Measurements from ENCODE around the gene HSPA1B.
A peak's percentile ranks its signal among the peaks of the same experiment; 100 is the strongest.
"Not testable (repeated sequence)": the region's sequence is repeated elsewhere in the genome, so short reads cannot be mapped to it uniquely, and the experiment has no call there.

The HSPA1B gene

GRCh38 chr6:31829633-31830283 lies 2.2 kb downstream of the HSPA1B start:
- no peak for DNase-seq

DNA sequence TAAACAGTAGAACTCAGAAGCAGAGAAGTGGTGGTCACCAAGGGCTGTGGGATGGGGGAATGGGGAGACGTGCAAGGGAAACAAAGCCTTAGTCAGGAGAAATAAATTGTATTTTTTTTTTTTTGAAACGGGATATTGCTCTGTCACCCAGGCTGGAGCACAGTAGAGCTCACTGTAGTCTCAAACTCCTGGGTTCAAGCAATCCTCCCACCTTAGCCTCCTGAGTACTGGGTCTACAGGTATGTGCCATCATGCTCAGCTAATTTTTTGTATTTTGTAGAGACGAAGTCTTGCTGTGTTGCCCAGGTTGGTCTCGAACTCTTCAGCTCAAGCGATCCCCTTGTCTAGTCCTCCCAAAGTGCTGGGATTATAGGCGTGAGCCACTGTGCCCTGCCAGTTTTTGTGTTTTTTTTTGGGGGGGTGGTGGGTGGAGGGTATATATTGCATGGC lies 3.4 kb downstream of the HSPA1B start:
- no peak for DNase-seq

DNA sequence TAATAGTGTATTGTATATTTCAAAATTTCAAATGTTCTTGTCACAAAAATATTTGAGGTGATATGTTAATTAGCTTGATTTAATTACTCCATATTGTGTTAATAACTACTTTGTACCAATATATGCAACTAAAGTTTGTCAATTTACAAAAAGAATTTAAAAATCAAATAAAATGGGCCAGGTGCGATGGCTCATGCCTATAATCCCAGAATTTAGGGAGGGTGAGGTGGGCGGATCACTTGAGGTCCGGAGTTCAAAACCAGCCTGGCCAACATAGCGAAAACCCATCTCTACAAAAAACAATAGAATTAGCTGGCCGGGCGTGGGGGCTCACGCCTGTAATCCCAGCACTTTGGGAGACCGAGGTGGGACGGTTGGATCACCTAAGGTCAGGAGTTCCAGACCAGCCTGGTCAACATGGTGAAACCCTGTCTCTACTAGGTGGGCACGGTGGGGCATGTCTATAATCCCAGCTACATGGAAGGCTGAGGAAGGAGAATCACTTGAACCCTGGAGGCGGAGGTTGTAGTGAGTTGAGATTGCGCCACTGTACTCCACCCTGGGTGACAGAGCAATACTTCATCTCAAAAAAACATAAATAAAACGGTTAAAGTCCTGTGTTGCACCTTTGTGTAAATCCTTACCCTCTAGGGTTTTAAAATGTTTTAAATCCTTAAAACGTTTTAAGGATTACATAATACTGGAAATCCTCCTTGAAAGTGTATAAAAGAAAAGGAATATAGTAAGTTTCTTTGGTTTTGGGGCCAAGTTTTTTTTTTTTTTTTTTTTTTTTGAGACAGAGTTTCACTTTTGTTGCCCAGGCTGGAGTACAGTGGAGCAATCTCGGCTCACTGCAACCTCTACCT lies 4.0 kb downstream of the HSPA1B start:
- no peak for DNase-seq

DNA sequence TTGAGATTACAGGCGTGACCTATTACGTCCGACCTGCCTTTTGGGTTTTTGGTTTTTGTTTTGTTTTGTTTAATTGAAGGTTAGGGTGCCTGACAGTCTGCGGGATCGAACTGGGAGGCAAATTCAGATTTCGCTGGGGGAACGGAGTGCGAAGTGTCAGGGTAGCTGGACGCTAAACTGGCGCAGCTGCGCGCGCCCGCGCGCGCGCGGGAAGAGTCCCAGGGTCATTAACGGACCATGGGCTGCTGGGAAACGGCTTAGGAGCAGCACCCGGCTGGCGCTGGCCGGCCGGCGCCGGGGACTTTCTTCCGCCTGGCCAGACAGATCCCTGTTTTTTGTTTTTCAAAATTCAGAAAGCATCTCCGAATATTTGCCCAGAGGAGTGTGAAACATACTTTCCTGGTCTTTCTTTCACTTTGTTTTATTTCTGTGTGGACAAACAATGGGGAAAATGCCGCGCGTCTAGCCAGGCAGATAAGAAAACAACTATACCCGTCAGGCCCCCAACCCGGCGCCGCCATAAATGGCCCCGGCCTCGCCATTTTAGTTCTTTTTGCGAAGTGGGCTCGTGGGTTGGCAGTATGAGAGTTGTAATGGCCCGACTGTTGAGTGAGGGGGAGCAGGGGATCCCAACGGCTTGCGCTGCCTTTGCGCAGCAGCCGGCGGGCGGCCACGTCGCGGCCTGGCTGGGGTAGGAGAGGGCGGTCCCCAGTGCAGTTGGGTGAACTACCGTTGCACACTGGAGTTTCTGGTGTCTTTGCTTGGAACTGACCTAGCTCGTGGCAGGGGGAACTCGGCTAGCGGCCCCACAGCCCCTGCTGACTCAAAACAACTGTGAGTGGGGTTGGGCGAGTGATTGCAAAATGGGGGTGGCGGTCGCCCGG lies 7.1 kb downstream of the HSPA1B start:
- DNase-seq, result peak; percentile 71

- DNase-seq, result no peak
Observed at GRCh38 chr6:31836047-31836473, 8.5 kb downstream of the HSPA1B start.

DNA sequence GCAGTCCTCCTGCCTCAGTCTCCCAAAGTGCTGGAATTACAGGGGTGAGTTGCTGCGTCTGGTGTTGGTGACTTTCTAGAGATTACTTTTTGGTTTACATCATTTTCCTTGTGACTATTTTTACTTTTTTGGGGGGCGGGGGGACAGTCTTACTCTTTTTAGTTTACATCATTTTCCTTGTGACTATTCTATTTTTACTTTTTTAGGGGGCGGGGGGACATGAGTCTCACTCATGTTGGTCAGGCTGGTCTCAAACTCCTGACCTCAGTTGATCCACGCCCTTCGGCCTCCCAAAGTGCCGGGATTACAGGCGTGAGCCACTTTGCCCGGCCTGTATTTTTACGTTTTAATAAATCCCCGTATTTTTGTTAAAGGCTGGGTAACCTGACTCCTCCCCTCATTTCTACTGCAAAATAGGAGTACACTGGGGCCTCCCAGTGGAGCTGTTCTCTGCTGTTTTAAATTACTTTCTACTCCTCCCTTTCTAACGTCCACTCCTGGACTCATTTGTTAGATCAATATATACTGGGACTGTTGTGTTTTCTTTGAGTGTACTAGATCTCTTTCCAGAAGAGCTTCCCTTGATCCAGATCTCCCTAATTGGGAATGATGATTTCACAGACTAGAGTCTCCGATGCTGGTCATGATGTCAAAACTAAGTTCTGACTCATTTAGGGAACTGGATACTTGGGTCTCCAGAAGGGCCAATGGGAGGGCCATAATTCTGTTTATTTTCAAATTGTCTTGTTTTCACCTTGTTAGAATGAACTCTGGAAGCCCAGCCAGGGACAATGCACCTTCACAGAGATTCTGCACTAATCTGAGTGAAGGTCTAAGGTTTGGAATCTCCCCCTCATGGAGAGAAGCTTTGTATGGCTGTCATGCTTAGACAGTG lies 9.2 kb downstream of the HSPA1B start:
- DNase-seq, result no peak

DNA sequence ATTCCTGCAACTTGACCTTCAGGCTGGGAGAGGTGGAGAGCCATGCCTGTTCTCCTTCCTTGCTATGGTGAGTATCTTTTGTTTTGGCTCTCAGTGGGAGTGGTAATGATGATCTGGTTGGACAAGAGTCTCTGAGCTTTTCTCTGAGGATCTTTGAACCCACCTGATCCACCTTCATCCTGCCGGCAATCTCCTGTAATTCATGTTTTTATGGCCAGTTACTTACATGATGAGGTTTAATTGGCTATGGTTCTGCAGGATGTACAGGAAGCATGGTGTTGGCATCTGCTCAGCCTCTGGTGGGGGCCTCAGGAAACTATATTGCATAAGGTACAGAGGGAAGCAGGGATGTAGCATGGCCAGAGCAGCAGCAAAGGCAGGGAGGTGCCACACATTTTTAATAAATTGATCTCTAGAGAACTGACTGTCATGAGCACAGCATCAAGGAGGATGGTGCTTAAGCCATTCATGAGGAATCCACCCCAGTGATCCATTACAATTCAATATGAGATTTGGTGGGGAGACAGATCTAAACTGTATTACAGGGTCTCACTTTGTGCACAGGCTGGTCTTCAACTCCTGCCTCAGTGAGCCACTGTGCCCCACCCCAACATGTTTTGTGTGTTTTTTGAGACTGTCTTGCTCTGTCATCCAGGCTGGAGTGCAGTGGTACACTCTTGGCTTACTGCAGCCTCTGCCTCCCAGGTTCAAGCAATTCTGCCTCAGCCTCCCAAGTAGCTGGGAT lies 10.0 kb downstream of the HSPA1B start:
- no peak for DNase-seq

- DNase-seq, result not testable (repeated sequence)
Observed at GRCh38 chr6:31838114-31838553, 10.6 kb downstream of the HSPA1B start.

- no peak for DNase-seq
Observed at GRCh38 chr6:31838968-31839367, 11.4 kb downstream of the HSPA1B start.

GRCh38 chr6:31839779-31840126 lies 12.2 kb downstream of the HSPA1B start:
- not testable (repeated sequence) for DNase-seq

DNA sequence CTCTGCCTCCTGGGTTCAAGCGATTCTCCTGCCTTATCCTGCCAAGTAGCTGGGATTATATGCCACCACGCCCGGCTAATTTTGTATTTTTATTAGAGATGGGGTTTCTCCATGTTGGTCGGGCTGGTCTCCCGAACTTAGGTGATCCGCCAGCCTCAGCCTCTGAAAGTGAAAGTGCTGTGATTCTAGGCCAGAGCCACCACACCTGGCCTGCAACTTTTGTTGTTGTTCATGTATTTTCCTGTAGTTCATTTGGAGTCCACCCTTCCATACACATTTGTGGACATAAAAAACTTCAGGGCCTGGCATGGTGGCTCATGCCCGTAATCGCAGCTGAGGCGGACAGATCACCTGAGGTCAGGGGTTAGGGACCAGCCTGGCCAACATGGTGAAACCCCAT lies 14.5 kb downstream of the HSPA1B start:
- no peak for DNase-seq

DNA sequence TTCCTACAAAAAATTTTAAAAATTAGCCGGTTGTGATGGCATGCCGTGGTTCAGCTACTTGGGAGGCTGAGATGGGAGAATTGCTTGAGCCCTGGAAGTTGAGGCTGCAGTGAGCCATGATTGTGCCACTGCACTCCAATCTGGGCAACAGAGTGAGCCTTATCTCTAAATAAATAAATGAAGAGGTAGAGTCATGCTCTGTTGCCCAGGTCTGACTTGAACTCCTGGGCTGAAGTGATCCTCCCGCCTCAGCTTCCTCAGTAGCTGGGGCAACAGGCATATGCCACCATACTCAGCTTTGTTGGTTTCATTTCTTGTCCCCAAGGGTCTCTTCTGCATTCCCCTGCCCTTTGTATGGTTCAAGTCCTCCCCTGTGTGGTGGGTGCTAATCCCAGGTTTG lies 17.0 kb downstream of the HSPA1B start:
- no peak for DNase-seq

GRCh38 chr6:31847276-31847978 lies 19.9 kb downstream of the HSPA1B start:
- no peak for DNase-seq

DNA sequence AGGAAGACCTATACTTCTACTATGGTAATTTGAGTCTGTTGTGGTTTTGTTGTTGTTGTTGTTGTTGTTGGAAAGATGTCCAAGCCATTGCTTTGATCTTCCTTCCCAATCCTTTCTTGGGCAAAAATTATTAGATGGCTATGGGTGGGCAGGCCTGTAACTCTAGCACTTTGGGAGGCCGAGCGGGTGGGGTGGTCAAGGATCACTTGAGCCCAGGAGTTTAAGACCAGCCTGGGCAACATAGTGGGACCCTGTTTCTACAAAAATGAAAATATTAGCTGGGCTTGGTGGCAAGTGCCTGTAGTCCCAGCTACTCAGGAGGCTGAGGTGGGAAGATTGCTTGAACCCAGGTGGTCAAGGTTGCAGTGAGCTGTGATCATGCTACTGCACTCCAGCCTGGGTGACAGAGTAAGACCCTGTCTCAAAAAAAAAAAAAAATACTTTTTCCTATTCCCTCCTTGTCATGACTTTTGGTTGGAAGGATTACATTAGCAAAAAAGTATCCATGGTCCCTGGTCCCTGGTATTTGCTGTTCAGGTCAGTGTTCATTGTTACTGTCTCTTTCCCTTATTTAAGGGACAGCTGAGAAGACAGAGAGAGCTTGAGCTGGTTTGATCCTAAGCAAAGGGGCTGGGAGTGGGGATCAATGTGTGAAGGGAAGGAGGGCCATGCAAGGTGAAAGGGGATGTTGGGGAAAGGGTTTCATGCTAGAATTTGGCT lies 23.4 kb downstream of the HSPA1B start:
- DNase-seq, result no peak

DNA sequence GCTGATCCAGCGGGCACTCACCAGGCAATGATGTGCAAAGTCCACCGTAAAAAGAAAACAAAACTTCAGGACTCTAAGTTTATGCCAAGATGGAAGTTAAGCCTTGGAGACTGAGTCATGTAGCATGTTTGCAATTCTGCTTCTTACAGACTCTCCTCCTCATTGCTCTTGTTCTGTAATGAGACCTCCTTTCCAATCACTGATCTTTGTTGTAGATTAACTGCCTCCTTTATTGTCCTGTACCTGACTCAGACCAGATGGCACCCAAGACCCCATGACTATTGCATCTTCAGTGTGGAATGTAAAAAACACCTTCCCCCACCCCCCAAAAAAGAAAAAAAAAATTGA lies 23.9 kb downstream of the HSPA1B start:
- DNase-seq, result no peak

GRCh38 chr6:31851980-31852718 lies 24.6 kb downstream of the HSPA1B start:
- not testable (repeated sequence) for DNase-seq

GRCh38 chr6:31857774-31858173 lies 30.2 kb downstream of the HSPA1B start:
- not testable (repeated sequence) for DNase-seq

GRCh38 chr6:31858707-31859106 lies 31.2 kb downstream of the HSPA1B start:
- no peak for DNase-seq

- no peak for DNase-seq
Observed at GRCh38 chr6:31859923-31860322, 32.4 kb downstream of the HSPA1B start.

Measured in stimulated activated naive CD4-positive, alpha-beta T cell treated with Interleukin-2 at 50 U/mL for 16 hours (primary cell).